Gastrocnemius medialis (tissue), 4 donors: Measurements from ENCODE around the gene GABBR2.

Experiments
- CTCF ChIP-seq, 5 experiments: fragments of 450-650 bp in 3 of 5; fragments of 200-600 bp in 2 of 5; sonication (generic) in 2 of 5; IDR thresholded peaks in 4 of 5; conservative IDR thresholded peaks in 1 of 5; 1 replicate in 4 of 5; 2 replicates in 1 of 5; pipeline ENCODE4 v1.5.1; 2016 to 2019; ENCODE audit warnings: antibody characterized with exemption in 5 of 5, mild to moderate bottlenecking in 3 of 5, moderate library complexity in 3 of 5
- POLR2A ChIP-seq, 2 donors: fragments of 450-650 bp; IDR thresholded peaks; one replicate each; pipeline ENCODE4 v1.6.1; 2017; ENCODE audit warnings: antibody characterized with exemption in 2 of 2, mild to moderate bottlenecking in 2 of 2, moderate library complexity in 2 of 2

- TF ChIP-seq CTCF (IDR thresholded peaks at IDR 0.05 in 4 of 5, conservative IDR thresholded peaks at IDR 0.05 in 1 of 5) (no peak), POLR2A (IDR thresholded peaks at IDR 0.05) (no peak)
These were observed 65.9 kb downstream of the GABBR2 start for GRCh38 chr9:98642661-98643312.
